ENCODE data around the gene THAP5.

DNA sequence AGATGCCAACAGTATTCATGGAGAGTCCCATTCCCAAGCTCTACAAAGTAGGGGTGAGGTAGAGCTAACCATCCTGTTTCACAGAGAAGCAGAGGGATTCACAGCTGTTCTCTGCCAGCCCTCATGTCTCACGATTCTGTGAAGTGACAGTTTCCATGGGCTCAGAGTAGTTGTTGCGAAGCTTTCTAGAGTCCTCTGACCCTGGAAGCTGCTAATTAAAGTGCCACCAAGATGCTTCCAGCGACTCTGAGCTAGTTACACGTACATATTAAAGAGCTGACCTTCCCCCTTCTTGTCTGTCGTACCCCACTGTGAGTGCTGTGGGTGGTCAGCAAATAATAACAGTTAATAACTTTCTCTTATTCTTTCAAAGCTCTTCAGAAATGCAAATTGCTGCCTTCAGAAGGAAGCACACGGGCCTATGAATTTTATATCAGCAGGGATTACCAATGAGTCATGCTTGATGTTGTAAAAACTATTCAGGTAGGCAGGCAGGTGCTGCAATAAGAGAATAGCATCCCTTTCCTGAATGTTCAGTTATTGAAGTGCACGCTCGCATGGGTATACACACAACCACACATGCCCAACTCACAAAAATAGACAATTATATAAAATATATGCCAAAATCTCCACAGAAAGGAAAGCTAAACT, 34.3 kb upstream of the THAP5 start:
- TF ChIP-seq, protein P1, sequence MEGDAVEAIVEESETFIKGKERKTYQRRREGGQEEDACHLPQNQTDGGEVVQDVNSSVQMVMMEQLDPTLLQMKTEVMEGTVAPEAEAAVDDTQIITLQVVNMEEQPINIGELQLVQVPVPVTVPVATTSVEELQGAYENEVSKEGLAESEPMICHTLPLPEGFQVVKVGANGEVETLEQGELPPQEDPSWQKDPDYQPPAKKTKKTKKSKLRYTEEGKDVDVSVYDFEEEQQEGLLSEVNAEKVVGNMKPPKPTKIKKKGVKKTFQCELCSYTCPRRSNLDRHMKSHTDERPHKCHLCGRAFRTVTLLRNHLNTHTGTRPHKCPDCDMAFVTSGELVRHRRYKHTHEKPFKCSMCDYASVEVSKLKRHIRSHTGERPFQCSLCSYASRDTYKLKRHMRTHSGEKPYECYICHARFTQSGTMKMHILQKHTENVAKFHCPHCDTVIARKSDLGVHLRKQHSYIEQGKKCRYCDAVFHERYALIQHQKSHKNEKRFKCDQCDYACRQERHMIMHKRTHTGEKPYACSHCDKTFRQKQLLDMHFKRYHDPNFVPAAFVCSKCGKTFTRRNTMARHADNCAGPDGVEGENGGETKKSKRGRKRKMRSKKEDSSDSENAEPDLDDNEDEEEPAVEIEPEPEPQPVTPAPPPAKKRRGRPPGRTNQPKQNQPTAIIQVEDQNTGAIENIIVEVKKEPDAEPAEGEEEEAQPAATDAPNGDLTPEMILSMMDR (conservative IDR thresholded peaks at IDR 0.05; ENCODE audit: low read length) = no peak
- TF ChIP-seq EZH2phosphoT487 (IDR thresholded peaks at IDR 0.05; ENCODE audit: borderline replicate concordance, low read depth, low read length) = no peak
